Epithelial cell of prostate (primary cell): ENCODE results near the gene STXBP5.

Experiments used
- DNase-seq: peaks from one replicate; pipeline ENCODE4 v3.0.0-alpha.2; 2011; ENCODE audit warnings: low read depth, low spot score
- H3K27ac ChIP-seq: fragments of 450-650 bp; 2 replicates; pipeline ENCODE4 v1.5.1; 2017; ENCODE audit warnings: mild to moderate bottlenecking

The STXBP5 gene

GRCh38 chr6:147177286-147177685, 26.9 kb upstream of the STXBP5 start:
- no peak overlapping the region for H3K27ac ChIP-seq
- DNase-seq = no peak

GRCh38 chr6:147178355-147178754, 25.9 kb upstream of the STXBP5 start:
- H3K27ac ChIP-seq = no peak overlapping the region
- no peak for DNase-seq

- DNase-seq = no peak
- H3K27ac ChIP-seq = no peak overlapping the region
Observed at GRCh38 chr6:147179809-147180208, 24.4 kb upstream of the STXBP5 start.

GRCh38 chr6:147180926-147181325, 23.3 kb upstream of the STXBP5 start:
- no peak for DNase-seq
- no peak overlapping the region for H3K27ac ChIP-seq

- no peak overlapping the region for H3K27ac ChIP-seq
- no peak for DNase-seq
Observed at GRCh38 chr6:147184379-147184778, 19.8 kb upstream of the STXBP5 start.

GRCh38 chr6:147185216-147185615, 19.0 kb upstream of the STXBP5 start:
- DNase-seq = no peak
- no peak overlapping the region for H3K27ac ChIP-seq

GRCh38 chr6:147190556-147190955, 13.7 kb upstream of the STXBP5 start:
- no peak for DNase-seq

GRCh38 chr6:147192278-147192911, 11.8 kb upstream of the STXBP5 start:
- DNase-seq = no peak

More at GRCh38 chr6:147190556-147190955, 13.7 kb upstream of the STXBP5 start:
- H3K27ac ChIP-seq = no peak overlapping the region

GRCh38 chr6:147194652-147195411, 9.4 kb upstream of the STXBP5 start:
- no peak for DNase-seq
- peak overlapping the region; percentile 27 for H3K27ac ChIP-seq

More at GRCh38 chr6:147192278-147192911, 11.8 kb upstream of the STXBP5 start:
- H3K27ac ChIP-seq = no peak overlapping the region

GRCh38 chr6:147195510-147195909, 8.7 kb upstream of the STXBP5 start:
- DNase-seq = no peak
- peak overlapping the region; percentile 27 for H3K27ac ChIP-seq

- DNase-seq = no peak
- H3K27ac ChIP-seq = peak overlapping the region; percentile 27
Observed at GRCh38 chr6:147195987-147196386, 8.2 kb upstream of the STXBP5 start.

- DNase-seq = no peak
Observed at GRCh38 chr6:147200711-147201110, 3.5 kb upstream of the STXBP5 start.

GRCh38 chr6:147201885-147202515, 2.2 kb upstream of the STXBP5 start:
- peak overlapping the region; percentile 91 for H3K27ac ChIP-seq
- DNase-seq = no peak

More at GRCh38 chr6:147200711-147201110, 3.5 kb upstream of the STXBP5 start:
- no peak overlapping the region for H3K27ac ChIP-seq

- DNase-seq = peak; percentile 87
- peak overlapping the region; percentile 91 for H3K27ac ChIP-seq
Observed at GRCh38 chr6:147202516-147203310, 1.5 kb upstream of the STXBP5 start.

- DNase-seq = no peak
- H3K27ac ChIP-seq = peak overlapping the region; percentile 91
Observed at GRCh38 chr6:147203311-147204059, 732 bp upstream of the STXBP5 start.

GRCh38 chr6:147204843-147205311, 660 bp downstream of the STXBP5 start:
- no peak for DNase-seq

GRCh38 chr6:147205690-147206600, 1.7 kb downstream of the STXBP5 start:
- DNase-seq = no peak
- H3K27ac ChIP-seq = no peak overlapping the region

More at GRCh38 chr6:147204843-147205311, 660 bp downstream of the STXBP5 start:
- peak overlapping the region; percentile 91 for H3K27ac ChIP-seq

GRCh38 chr6:147207351-147207750, 3.1 kb downstream of the STXBP5 start:
- DNase-seq = no peak
- H3K27ac ChIP-seq = no peak overlapping the region
